ENCODE data around the gene PANK4. TPM values are rescaled to one million over a fixed set of nuclear protein-coding genes. Genes with fewer than 3 reads are reported as not detected.
A peak's percentile ranks its signal among the peaks of the same experiment; 100 is the strongest.

PANK4 gene
- polyA plus RNA-seq, 2 of the 4 experiments (the other 2 are of a cell fraction), result 8.1 to 13.8 TPM

DNA sequence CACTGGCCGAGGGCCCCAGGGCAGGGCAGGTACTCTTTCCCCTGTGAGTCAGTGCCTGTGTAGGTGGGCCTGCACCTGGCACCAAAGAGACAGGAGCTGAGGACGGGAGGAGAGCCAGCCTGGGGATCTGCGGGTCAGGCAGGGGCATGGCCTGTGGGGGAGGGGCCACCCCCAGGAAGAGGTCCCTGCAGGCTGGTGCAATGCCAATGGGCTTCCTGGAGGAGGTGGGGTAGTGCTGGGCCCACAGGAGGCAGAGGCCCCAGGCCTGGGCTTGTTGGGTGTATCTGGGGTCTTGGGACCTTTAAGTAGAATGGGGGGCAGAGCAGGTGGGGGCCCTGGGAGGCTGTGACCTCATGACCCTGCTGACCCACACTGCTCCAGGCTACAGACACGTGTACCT lies 27.1 kb downstream of the PANK4 start:
- WGBS (ENCODE audit: missing lambda C conversion rate), result 40% methylated on average over 2 of the region's 4 CpGs
- Histone ChIP-seq H3K27ac (no peak overlapping the region), H3K4me1 (peaks cover 9% of the 10 kb centered on the region), H3K4me2 (no peak overlapping the region), H3K9me3 (no peaks in the 10 kb centered on the region), H3K4me3 (no peak overlapping the region)
- POLR2A ChIA-PET, result no interaction called here
- no peak for DNase-seq (ENCODE audit: low read depth in 1 of 2, low spot score in 1 of 2)
- CTCF ChIA-PET, result interaction anchor here (0.6 kb wide), 1 partner anchor 57 kb away, joined by 3 read pairs; no protein-coding TSS in a partner anchor
- no peak for FAIRE-seq
- no peak for ATAC-seq
- peak; percentile 9 for TF ChIP-seq ZFP36 (IDR thresholded peaks at IDR 0.05; ENCODE audit: borderline replicate concordance, partially characterized antibody)
- TF ChIP-seq, protein P1, sequence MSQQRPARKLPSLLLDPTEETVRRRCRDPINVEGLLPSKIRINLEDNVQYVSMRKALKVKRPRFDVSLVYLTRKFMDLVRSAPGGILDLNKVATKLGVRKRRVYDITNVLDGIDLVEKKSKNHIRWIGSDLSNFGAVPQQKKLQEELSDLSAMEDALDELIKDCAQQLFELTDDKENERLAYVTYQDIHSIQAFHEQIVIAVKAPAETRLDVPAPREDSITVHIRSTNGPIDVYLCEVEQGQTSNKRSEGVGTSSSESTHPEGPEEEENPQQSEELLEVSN (IDR thresholded peaks at IDR 0.05; ENCODE audit: borderline replicate concordance, low read depth), result no peak

DNA sequence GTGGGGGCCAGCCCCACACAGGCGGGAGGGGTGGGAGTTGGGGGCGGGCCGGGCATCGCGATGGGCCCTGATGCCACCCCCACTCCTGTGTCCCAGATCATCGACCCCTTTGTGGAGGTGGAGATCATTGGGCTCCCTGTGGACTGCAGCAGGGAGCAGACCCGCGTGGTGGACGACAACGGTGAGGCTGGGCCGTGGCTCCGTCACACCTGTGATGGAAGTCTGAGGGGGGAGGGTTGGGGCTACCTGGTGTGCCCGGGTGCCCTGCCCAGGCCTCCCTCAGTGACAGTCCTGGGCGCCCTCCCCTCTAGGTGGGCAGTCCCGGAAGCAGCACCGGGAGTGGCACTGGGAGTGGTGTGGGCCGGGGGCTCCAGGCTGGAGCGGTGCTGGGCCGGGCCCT lies 27.7 kb downstream of the PANK4 start:
- ChIA-PET POLR2A (no interaction called here), CTCF (no interaction called here)

DNA sequence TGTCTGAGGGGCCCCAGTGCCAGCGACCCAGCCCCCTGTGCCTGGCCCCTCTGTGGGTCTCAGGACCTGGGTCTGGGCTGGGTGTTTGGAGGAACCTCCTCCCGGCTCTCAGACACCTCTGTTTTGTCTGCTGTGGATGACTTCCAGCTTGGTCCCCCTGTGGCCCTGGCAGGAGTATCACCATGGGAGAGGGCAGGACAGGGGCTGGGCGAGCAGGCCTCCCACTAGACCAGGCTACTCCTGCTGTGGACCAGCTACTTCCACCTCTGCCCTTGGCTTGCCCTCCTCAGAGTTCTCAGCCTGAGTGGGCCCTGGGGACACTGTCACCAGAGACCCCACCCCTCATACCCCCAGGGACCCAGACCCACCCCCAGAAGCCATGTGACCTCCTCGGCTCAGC lies 28.5 kb downstream of the PANK4 start:
- CTCF ChIA-PET, result no interaction called here
- no CpG with 5 or more reads among the region's 4 CpGs for WGBS (ENCODE audit: missing lambda C conversion rate)
- TF ChIP-seq PHF8 (IDR thresholded peaks at IDR 0.05; ENCODE audit: borderline replicate concordance, low read depth), result no peak
- TF ChIP-seq GATA3 (IDR thresholded peaks at IDR 0.05; ENCODE audit: borderline replicate concordance), result no peak
- no peak for TF ChIP-seq FOXS1 (CRISPR knock-in tag; IDR thresholded peaks at IDR 0.05)
- no peak for TF ChIP-seq ZFP36 (IDR thresholded peaks at IDR 0.05; ENCODE audit: borderline replicate concordance, partially characterized antibody)
- TF ChIP-seq, protein P2, sequence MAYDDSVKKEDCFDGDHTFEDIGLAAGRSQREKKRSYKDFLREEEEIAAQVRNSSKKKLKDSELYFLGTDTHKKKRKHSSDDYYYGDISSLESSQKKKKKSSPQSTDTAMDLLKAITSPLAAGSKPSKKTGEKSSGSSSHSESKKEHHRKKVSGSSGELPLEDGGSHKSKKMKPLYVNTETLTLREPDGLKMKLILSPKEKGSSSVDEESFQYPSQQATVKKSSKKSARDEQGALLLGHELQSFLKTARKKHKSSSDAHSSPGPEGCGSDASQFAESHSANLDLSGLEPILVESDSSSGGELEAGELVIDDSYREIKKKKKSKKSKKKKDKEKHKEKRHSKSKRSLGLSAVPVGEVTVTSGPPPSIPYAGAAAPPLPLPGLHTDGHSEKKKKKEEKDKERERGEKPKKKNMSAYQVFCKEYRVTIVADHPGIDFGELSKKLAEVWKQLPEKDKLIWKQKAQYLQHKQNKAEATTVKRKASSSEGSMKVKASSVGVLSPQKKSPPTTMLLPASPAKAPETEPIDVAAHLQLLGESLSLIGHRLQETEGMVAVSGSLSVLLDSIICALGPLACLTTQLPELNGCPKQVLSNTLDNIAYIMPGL (CRISPR knock-in tag; IDR thresholded peaks at IDR 0.05; ENCODE audit: borderline replicate concordance), result no peak
- no peak for TF ChIP-seq ZSCAN20 (CRISPR knock-in tag; IDR thresholded peaks at IDR 0.05)
- no peak for TF ChIP-seq MAFK (IDR thresholded peaks at IDR 0.05; ENCODE audit: partially characterized antibody)
- TF ChIP-seq EP300 (IDR thresholded peaks at IDR 0.05), result no peak
- TF ChIP-seq, protein P1 (IDR thresholded peaks at IDR 0.05; ENCODE audit: borderline replicate concordance, low read depth), result no peak
- TF ChIP-seq, protein P3, sequence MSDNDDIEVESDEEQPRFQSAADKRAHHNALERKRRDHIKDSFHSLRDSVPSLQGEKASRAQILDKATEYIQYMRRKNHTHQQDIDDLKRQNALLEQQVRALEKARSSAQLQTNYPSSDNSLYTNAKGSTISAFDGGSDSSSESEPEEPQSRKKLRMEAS (IDR thresholded peaks at IDR 0.05), result no peak
- no peak for TF ChIP-seq CHD2 (IDR thresholded peaks at IDR 0.05; ENCODE audit: low read length, partially characterized antibody)
- TF ChIP-seq, protein P4, sequence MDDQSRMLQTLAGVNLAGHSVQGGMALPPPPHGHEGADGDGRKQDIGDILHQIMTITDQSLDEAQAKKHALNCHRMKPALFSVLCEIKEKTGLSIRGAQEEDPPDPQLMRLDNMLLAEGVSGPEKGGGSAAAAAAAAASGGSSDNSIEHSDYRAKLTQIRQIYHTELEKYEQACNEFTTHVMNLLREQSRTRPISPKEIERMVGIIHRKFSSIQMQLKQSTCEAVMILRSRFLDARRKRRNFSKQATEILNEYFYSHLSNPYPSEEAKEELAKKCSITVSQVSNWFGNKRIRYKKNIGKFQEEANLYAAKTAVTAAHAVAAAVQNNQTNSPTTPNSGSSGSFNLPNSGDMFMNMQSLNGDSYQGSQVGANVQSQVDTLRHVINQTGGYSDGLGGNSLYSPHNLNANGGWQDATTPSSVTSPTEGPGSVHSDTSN (IDR thresholded peaks at IDR 0.05), result no peak
- TF ChIP-seq BHLHE40 (IDR thresholded peaks at IDR 0.05; ENCODE audit: low read depth, low read length), result no peak
- no peak for TF ChIP-seq ZC3H11A (IDR thresholded peaks at IDR 0.05)

More for the DNA sequence above, 27.7 kb downstream of the PANK4 start:
- Histone ChIP-seq H3K9me3 (no peaks in the 10 kb centered on the region), H3K4me2 (no peak overlapping the region), H3K27ac (no peak overlapping the region), H3K4me3 (no peak overlapping the region), H3K4me1 (peaks cover 14% of the 10 kb centered on the region)
- 75% methylated on average over 10 of the region's 19 CpGs for WGBS (ENCODE audit: missing lambda C conversion rate)
- no peak for DNase-seq (ENCODE audit: low read depth in 1 of 2, low spot score in 1 of 2)
- no peak for ATAC-seq
- TF ChIP-seq MAZ (IDR thresholded peaks at IDR 0.05; ENCODE audit: borderline replicate concordance, low read depth, low read length) (no peak), RAD21 (conservative IDR thresholded peaks at IDR 0.05 in 1 of 2, IDR thresholded peaks at IDR 0.05 in 1 of 2) (no peak), CBX8 (IDR thresholded peaks at IDR 0.05) (no peak), ESRRA (IDR thresholded peaks at IDR 0.05; ENCODE audit: borderline replicate concordance, low read length) (no peak), SREBF2 (IDR thresholded peaks at IDR 0.05) (no peak), KDM5A (IDR thresholded peaks at IDR 0.05) (no peak), POLR2AphosphoS2 (conservative IDR thresholded peaks at IDR 0.05; ENCODE audit: low read length) (no peak), HOXB13 (CRISPR knock-in tag; IDR thresholded peaks at IDR 0.05; ENCODE audit: low read depth) (no peak)
- TF ChIP-seq, protein P5, sequence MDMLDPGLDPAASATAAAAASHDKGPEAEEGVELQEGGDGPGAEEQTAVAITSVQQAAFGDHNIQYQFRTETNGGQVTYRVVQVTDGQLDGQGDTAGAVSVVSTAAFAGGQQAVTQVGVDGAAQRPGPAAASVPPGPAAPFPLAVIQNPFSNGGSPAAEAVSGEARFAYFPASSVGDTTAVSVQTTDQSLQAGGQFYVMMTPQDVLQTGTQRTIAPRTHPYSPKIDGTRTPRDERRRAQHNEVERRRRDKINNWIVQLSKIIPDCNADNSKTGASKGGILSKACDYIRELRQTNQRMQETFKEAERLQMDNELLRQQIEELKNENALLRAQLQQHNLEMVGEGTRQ (IDR thresholded peaks at IDR 0.05), result no peak
- TF ChIP-seq, protein P6, sequence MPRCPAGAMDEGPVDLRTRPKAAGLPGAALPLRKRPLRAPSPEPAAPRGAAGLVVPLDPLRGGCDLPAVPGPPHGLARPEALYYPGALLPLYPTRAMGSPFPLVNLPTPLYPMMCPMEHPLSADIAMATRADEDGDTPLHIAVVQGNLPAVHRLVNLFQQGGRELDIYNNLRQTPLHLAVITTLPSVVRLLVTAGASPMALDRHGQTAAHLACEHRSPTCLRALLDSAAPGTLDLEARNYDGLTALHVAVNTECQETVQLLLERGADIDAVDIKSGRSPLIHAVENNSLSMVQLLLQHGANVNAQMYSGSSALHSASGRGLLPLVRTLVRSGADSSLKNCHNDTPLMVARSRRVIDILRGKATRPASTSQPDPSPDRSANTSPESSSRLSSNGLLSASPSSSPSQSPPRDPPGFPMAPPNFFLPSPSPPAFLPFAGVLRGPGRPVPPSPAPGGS (IDR thresholded peaks at IDR 0.05), result no peak
- TF ChIP-seq, protein P7, sequence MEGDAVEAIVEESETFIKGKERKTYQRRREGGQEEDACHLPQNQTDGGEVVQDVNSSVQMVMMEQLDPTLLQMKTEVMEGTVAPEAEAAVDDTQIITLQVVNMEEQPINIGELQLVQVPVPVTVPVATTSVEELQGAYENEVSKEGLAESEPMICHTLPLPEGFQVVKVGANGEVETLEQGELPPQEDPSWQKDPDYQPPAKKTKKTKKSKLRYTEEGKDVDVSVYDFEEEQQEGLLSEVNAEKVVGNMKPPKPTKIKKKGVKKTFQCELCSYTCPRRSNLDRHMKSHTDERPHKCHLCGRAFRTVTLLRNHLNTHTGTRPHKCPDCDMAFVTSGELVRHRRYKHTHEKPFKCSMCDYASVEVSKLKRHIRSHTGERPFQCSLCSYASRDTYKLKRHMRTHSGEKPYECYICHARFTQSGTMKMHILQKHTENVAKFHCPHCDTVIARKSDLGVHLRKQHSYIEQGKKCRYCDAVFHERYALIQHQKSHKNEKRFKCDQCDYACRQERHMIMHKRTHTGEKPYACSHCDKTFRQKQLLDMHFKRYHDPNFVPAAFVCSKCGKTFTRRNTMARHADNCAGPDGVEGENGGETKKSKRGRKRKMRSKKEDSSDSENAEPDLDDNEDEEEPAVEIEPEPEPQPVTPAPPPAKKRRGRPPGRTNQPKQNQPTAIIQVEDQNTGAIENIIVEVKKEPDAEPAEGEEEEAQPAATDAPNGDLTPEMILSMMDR (IDR thresholded peaks at IDR 0.05), result no peak
- TF ChIP-seq, protein P8, sequence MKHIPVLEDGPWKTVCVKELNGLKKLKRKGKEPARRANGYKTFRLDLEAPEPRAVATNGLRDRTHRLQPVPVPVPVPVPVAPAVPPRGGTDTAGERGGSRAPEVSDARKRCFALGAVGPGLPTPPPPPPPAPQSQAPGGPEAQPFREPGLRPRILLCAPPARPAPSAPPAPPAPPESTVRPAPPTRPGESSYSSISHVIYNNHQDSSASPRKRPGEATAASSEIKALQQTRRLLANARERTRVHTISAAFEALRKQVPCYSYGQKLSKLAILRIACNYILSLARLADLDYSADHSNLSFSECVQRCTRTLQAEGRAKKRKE (CRISPR knock-in tag; IDR thresholded peaks at IDR 0.05; ENCODE audit: low read depth), result no peak
- FAIRE-seq, result no peak

More for the DNA sequence above, 28.5 kb downstream of the PANK4 start:
- Histone ChIP-seq H3K4me1 (peaks cover 16% of the 10 kb centered on the region), H3K27ac (no peak overlapping the region), H3K4me2 (no peak overlapping the region), H3K9me3 (no peaks in the 10 kb centered on the region), H3K4me3 (no peak overlapping the region)
- no peak for ATAC-seq
- FAIRE-seq, result no peak
- POLR2A ChIA-PET, result no interaction called here
- DNase-seq (ENCODE audit: low read depth in 1 of 2, low spot score in 1 of 2), result no peak

All from A549 (cell line).